Measurements from ENCODE around the gene KANTR.

DNA sequence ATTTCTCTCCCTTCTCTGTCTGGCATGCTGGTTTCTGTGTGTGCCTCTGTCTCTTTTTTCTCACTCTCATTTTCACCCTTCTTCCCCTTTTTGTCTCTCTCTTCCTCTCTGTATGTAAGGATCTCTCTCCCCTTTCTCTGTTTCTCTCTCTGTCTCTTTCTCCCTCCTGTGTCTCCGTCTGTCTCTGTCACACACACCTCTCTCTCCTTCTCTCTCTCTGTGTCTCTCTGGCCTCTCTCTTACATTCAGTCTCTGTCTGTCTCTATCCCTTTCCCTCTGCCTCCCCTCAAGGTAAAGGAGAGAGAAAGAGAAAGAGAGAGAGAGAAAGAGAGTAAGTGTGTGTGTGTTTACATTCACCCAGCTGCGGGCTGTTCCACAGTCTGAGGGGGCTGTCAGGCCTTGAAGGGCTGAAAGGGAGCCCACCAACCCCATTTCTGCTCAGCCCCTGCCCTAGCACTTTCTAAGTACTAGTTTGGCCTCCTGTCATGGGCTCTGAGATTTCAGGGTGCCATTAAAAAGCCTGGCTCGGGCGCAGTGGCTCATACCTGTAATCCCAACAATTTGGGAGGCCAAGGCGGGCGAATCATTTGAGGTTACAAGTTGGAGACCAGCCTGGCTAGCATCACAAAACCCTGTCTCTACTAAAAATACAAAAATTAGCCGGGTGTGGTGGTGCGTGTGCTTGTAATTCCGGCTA is 21.4 kb upstream of the KANTR start:
- TF ChIP-seq, protein P1, sequence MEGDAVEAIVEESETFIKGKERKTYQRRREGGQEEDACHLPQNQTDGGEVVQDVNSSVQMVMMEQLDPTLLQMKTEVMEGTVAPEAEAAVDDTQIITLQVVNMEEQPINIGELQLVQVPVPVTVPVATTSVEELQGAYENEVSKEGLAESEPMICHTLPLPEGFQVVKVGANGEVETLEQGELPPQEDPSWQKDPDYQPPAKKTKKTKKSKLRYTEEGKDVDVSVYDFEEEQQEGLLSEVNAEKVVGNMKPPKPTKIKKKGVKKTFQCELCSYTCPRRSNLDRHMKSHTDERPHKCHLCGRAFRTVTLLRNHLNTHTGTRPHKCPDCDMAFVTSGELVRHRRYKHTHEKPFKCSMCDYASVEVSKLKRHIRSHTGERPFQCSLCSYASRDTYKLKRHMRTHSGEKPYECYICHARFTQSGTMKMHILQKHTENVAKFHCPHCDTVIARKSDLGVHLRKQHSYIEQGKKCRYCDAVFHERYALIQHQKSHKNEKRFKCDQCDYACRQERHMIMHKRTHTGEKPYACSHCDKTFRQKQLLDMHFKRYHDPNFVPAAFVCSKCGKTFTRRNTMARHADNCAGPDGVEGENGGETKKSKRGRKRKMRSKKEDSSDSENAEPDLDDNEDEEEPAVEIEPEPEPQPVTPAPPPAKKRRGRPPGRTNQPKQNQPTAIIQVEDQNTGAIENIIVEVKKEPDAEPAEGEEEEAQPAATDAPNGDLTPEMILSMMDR (IDR thresholded peaks at IDR 0.05), result no peak
- TF ChIP-seq ZFX (IDR thresholded peaks at IDR 0.05; ENCODE audit: borderline replicate concordance), result no peak
